Muscle of leg (tissue), 16 donors: ENCODE measurements around the gene MRM1. TPM values are rescaled to one million over a fixed set of nuclear protein-coding genes. Genes with fewer than 3 reads are reported as not detected.

Source experiments
- DNase-seq: peaks from one replicate; pipeline ENCODE4 v3.0.0; 2013
- H3K27ac ChIP-seq: one replicate; pipeline ENCODE4 v1.5.1; 2013; ENCODE audit warnings: mild to moderate bottlenecking, low read length, control low read depth
- H3K27me3 ChIP-seq: one replicate; pipeline ENCODE4 v1.6.1; 2013; ENCODE audit warnings: low read length; ENCODE audit not compliant: control insufficient read depth, insufficient read depth
- H3K36me3 ChIP-seq: one replicate; pipeline ENCODE4 v1.6.1; 2013; ENCODE audit warnings: low read length; ENCODE audit not compliant: control insufficient read depth, insufficient read depth
- H3K4me1 ChIP-seq: one replicate; pipeline ENCODE4 v1.6.1; 2013; ENCODE audit warnings: low read length; ENCODE audit not compliant: control insufficient read depth, insufficient read depth
- H3K4me3 ChIP-seq: one replicate; pipeline ENCODE4 v1.5.1; 2013; ENCODE audit warnings: low read length, control low read depth
- H3K9me3 ChIP-seq: replicated peaks from 2 replicates; pipeline ENCODE4 v1.6.1; 2013; ENCODE audit warnings: low read depth, low read length; ENCODE audit not compliant: control insufficient read depth
- WGBS: methylation state at CpG from one replicate; pipeline ENCODE4 v1.1.5; 2013; ENCODE audit warnings: missing lambda C conversion rate; ENCODE audit not compliant: insufficient coverage; 5-methylcytosine and 5-hydroxymethylcytosine counted together
- long read RNA-seq, 11 donors: transcript quantifications; one replicate each; lab custom pipeline, GENCODE V29; 2026
- polyA plus RNA-seq, 8 donors: library from polyadenylated mRNA; unstranded; fragments of 120-200 nt; gene quantifications; one replicate each; pipeline versions ENCODE4 v1.2.1 to v1.2.3, GENCODE V29; 2013; ENCODE audit warnings: inconsistent platforms in 1 of 8, low replicate concordance in 1 of 8; ENCODE audit not compliant: insufficient read length in 8 of 8, insufficient read depth in 1 of 8
- total RNA-seq: library from RNA; stranded (reverse); fragments of 120-200 nt; gene quantifications from one replicate; pipeline ENCODE4 v1.2.4, GENCODE V29; 2013

The MRM1 gene, protein sequence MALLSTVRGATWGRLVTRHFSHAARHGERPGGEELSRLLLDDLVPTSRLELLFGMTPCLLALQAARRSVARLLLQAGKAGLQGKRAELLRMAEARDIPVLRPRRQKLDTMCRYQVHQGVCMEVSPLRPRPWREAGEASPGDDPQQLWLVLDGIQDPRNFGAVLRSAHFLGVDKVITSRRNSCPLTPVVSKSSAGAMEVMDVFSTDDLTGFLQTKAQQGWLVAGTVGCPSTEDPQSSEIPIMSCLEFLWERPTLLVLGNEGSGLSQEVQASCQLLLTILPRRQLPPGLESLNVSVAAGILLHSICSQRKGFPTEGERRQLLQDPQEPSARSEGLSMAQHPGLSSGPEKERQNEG
- total RNA-seq (3.9 TPM), polyA plus RNA-seq (1 to 10 TPM; 3.3 to 5.2 (median 3.8) TPM)
- long read RNA-seq, donor 1, partial matches to known transcripts: 0 of 2 reads
- long read RNA-seq, donor 1, other reads (novel, unspliced or antisense): 0 of 2 reads
- long read RNA-seq, donor 2: 0 reads
- long read RNA-seq, donor 3, transcript MRM1-204 (5 exons, 1,857 nt): major isoform, 5 of 5 reads
- long read RNA-seq, donor 3, partial matches to known transcripts: 0 of 5 reads
- long read RNA-seq, donor 3, other reads (novel, unspliced or antisense): 0 of 5 reads
- long read RNA-seq, donor 4, partial matches to known transcripts: 0 of 1 reads
- long read RNA-seq, donor 4, other reads (novel, unspliced or antisense): 0 of 1 reads
- long read RNA-seq, donor 5, transcript MRM1-204 (5 exons, 1,857 nt): major isoform, 6 of 6 reads
- long read RNA-seq, donor 5, partial matches to known transcripts: 0 of 6 reads
- long read RNA-seq, donor 5, other reads (novel, unspliced or antisense): 0 of 6 reads
- long read RNA-seq, donor 6, partial matches to known transcripts: 0 of 2 reads
- long read RNA-seq, donor 6, other reads (novel, unspliced or antisense): 0 of 2 reads
- long read RNA-seq, donor 7, partial matches to known transcripts: 0 of 1 reads
- long read RNA-seq, donor 7, other reads (novel, unspliced or antisense): 0 of 1 reads
- long read RNA-seq, donor 8, partial matches to known transcripts: 0 of 1 reads
- long read RNA-seq, donor 8, other reads (novel, unspliced or antisense): 0 of 1 reads
- long read RNA-seq, donor 9: 0 reads
- long read RNA-seq, donor 10: 0 reads
- long read RNA-seq, donor 11, partial matches to known transcripts: 0 of 1 reads
- long read RNA-seq, donor 11, other reads (novel, unspliced or antisense): 0 of 1 reads

DNA sequence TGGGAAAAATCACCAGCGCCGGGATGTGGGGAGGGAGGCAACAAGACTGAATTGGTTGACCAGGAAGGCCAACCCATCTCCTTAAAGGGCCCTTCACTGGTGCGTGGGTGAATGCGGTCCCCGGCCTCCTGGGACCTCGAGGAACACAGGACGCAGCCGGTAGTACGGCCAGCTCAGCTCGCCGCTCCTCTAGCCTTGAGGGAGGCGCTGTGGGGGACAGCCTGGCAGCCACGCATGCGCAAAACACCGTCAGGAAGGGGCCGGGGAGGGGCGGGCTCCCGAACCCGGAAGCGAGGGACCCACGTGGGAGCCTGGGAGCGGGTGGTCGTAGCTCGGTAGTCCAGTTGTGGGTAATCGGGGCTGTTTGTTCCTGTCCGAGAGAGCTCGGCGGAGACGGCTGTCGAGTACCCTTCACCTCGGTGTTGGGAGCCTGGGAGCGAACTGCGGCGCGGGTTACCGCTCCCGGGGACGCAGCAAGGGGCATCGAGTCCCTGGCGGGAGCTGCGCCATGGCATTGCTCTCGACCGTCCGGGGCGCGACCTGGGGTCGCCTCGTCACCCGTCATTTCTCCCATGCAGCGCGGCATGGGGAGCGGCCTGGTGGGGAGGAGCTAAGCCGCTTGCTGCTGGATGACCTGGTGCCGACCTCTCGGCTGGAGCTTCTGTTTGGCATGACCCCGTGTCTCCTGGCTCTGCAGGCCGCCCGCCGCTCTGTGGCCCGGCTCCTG lies at the start of gene MRM1:
MRM1 (plus strand) TSS at position 281 of the 727 bp plus-strand sequence; CDS start at position 509, 228 bp downstream.
- under 1% methylated on average over 60 of the region's 60 CpGs for WGBS
- H3K27me3 ChIP-seq: no peaks in the 10 kb centered on the region
- peak within 1 kb of the TSS; percentile 95 for H3K4me3 ChIP-seq
- peak within 1 kb of the TSS; percentile 74 for H3K27ac ChIP-seq
- H3K4me1 ChIP-seq: peaks cover 21% of the 10 kb centered on the region
- DNase-seq: peak; percentile 94
- no peaks in the 10 kb centered on the region for H3K9me3 ChIP-seq
- H3K36me3 ChIP-seq: no peaks in the 10 kb centered on the region

DNA sequence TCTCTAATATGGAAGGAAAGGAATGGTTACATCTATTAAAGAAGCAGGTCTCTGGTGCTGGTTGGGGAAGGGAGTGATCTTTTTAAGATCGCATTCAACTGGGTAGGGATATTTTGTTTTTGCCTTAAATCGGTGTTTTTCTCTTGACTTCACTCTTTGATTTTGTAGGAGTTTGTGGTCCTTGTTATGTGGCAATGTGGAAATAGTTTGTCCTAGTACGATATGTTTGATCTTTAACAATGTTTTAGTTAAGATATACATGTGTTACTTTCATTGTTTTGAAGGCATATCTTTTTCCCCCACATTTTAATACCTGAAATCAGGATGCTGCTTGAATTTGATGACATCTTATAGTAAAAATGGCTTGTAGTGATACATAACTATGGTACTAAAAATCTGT lies 47.9 kb upstream of the MRM1 start:
- Histone ChIP-seq H3K27me3 (no peaks in the 10 kb centered on the region), H3K9me3 (no peaks in the 10 kb centered on the region), H3K36me3 (peaks cover 27% of the 10 kb centered on the region), H3K27ac (no peak overlapping the region), H3K4me3 (no peak overlapping the region), H3K4me1 (no peaks in the 10 kb centered on the region)
- no peak for DNase-seq
- WGBS: no CpG with 5 or more reads among the region's 3 CpGs

DNA sequence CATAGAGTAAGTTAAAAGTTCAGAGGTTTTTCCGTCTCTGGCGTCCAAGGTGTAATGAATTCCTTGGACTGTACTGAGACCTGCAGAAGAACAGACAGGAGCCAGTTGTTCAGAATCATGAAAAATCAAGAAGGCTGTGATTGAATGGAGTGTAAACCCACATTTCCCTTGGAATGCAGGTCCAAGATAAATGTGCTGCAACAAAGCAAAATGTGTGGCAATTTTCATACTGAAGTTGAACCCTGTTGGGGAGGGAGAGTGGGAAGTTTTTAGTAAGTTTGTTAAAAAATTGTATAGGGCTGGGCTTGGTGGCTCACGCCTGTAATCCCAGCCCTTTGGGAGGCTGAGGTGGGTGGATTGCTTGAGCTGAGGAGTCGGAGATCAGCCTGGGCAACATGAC lies 35.3 kb upstream of the MRM1 start:
- no peak for DNase-seq
- Histone ChIP-seq H3K4me3 (no peak overlapping the region), H3K27ac (no peak overlapping the region), H3K9me3 (no peaks in the 10 kb centered on the region), H3K27me3 (no peaks in the 10 kb centered on the region), H3K4me1 (no peaks in the 10 kb centered on the region), H3K36me3 (peaks cover 56% of the 10 kb centered on the region)
- WGBS: 94% methylated on average over 2 of the region's 4 CpGs

DNA sequence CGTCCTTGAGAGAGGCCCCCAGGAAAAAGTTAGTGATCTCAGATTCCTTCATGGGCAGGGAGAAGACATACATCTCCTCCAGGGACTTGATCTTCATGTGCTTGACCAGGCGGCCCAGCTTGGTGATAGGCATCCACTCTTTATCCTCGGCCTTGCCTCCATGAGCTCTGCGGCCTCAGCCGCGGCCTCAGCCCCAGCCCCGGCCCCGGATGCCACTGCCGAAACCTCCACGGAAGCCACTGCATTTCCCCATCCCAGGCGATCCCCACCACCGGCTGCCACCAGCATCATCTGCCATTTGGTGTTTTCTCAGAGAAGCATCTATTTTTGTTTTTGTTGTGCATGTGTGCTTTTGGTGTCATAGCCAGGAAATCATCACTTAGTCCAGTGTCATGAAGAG lies 26.4 kb upstream of the MRM1 start:
- Histone ChIP-seq H3K36me3 (peaks cover 46% of the 10 kb centered on the region), H3K9me3 (no peaks in the 10 kb centered on the region), H3K4me1 (no peaks in the 10 kb centered on the region), H3K4me3 (no peak overlapping the region), H3K27ac (no peak overlapping the region), H3K27me3 (no peaks in the 10 kb centered on the region)
- DNase-seq: no peak
- WGBS: 99% methylated on average over 10 of the region's 12 CpGs

DNA sequence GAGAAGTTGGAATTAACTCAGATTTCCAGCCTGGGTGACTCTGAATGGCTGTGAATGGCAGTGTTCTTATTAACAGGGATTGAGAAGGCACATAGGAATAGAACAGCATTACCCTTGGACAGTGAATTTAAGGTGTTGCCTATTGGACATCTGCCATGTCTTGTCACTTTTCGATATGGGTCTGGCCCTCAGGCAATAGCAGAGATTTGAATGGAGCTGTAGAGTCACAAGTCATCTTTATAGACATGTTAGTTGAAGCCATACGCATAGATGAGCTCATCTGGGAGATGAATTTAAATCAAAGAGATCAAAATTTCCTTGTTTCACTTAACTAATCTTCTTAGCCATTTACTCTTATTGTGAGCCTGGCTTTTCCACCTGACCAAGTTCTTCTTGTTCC lies 24.6 kb upstream of the MRM1 start:
- H3K9me3 ChIP-seq: no peaks in the 10 kb centered on the region
- H3K27ac ChIP-seq: no peak overlapping the region
- no peak overlapping the region for H3K4me3 ChIP-seq
- H3K27me3 ChIP-seq: no peaks in the 10 kb centered on the region
- 100% methylated on average over 1 of the region's 2 CpGs for WGBS
- H3K36me3 ChIP-seq: peaks cover 47% of the 10 kb centered on the region
- H3K4me1 ChIP-seq: no peaks in the 10 kb centered on the region
- DNase-seq: no peak

DNA sequence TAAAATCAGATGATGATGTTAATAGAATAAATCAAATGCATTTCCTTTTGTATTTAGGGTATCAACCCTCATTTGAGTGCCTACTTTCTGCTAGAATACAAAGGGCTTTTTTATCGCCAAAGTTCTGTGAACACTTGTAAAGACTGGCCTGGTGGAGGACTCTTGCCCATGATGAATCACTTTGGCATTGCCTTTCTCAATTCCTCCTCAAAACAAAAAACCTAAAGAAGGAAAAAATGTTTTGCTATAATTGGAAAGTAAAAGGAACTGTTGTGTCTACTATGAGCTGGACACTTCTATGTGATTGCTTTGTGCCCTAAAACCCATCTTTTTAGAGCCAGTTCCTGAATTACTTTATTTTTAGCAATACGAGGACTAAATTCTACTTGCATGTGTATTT lies 22.7 kb upstream of the MRM1 start:
- WGBS: no CpG with 5 or more reads among the region's 2 CpGs
- Histone ChIP-seq H3K9me3 (no peaks in the 10 kb centered on the region), H3K36me3 (peaks cover 42% of the 10 kb centered on the region), H3K4me1 (no peaks in the 10 kb centered on the region), H3K4me3 (no peak overlapping the region), H3K27ac (no peak overlapping the region), H3K27me3 (no peaks in the 10 kb centered on the region)
- no peak for DNase-seq

DNA sequence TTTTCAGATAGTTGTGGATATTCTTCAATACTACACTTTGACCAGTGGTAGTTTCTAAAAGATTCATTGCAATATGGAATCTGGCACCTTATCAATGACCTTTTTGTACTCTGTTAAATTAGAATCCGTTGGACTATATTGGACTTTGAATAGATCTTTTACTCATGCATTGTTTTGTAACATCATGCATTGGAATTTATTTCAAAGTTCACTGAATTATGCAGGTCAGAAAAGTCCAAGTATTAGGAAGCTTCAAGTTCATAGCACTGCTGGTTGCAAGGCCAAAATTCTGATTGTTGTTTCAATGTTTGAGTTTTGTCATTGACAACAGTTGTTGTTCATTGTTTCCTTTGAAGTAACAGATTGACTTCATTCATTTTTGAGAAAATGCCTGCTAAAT lies 17.6 kb upstream of the MRM1 start:
- peaks cover 58% of the 10 kb centered on the region for H3K36me3 ChIP-seq
- no CpG with 5 or more reads among the region's 1 CpG for WGBS
- no peaks in the 10 kb centered on the region for H3K27me3 ChIP-seq
- H3K27ac ChIP-seq: no peak overlapping the region
- H3K9me3 ChIP-seq: no peaks in the 10 kb centered on the region
- no peak overlapping the region for H3K4me3 ChIP-seq
- DNase-seq: no peak
- no peaks in the 10 kb centered on the region for H3K4me1 ChIP-seq

DNA sequence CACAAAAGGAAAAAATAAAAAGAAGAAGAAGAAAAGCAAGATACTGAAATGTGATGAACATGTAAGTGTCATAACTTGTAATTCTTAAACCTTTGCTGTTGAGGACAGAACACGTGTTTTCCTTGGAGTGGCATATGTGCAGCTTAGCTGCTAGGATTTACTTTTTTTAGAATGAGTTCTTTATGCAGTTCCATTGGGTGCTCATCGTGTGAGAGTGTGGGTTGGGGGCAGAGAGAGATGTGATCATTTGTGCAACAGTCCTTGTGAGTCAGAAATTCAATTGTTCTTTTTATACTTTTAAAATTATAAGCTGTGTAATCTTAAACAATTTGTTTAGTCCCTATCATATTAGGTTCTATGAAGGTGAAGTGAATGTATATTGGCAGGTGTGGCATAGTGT lies 15.2 kb upstream of the MRM1 start:
- 100% methylated on average over 1 of the region's 2 CpGs for WGBS
- H3K27ac ChIP-seq: no peak overlapping the region
- H3K36me3 ChIP-seq: peaks cover 51% of the 10 kb centered on the region
- H3K4me3 ChIP-seq: no peak overlapping the region
- H3K9me3 ChIP-seq: no peaks in the 10 kb centered on the region
- H3K4me1 ChIP-seq: peaks cover under 1% of the 10 kb centered on the region
- no peak for DNase-seq
- no peaks in the 10 kb centered on the region for H3K27me3 ChIP-seq

DNA sequence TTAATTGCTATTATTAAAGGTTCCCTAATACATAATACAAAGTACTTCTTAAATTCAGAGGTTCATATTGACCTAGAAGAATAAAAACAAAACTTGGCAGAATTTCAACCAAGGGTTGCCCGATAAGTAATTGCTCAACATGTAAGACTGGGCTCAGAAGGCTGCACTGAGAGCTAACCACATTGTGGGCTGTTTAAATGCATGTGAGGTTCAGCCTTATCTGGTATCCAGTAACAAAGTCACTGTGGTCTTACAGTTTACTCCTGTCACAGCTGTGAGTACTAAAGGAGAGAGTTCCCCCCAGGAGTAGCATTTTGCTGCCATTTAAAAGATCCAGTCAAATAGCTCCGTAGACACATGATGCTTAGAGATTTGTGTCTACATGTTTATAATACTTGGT lies 11.3 kb upstream of the MRM1 start:
- H3K9me3 ChIP-seq: no peaks in the 10 kb centered on the region
- peaks cover 2% of the 10 kb centered on the region for H3K27me3 ChIP-seq
- H3K36me3 ChIP-seq: peaks cover 31% of the 10 kb centered on the region
- no peak for DNase-seq
- H3K27ac ChIP-seq: no peak overlapping the region
- 100% methylated on average over 1 of the region's 2 CpGs for WGBS
- H3K4me3 ChIP-seq: no peak overlapping the region
- H3K4me1 ChIP-seq: peaks cover 22% of the 10 kb centered on the region
